Gastrocnemius medialis (tissue), 4 donors: ENCODE data around the gene PTPRJ. TPM values are rescaled to one million over a fixed set of nuclear protein-coding genes. Genes with fewer than 3 reads are reported as not detected.

ENCODE experiments used
- ATAC-seq, 2 donors: fragments of 150-250 bp; one replicate each; pipeline ENCODE4 v1.9.1; 2016
- DNase-seq, 2 donors: peaks; one replicate each; pipeline ENCODE4 v3.0.0-alpha.2; 2019
- H3K27ac ChIP-seq, 4 donors: fragments of 200-600 bp; sonication (generic); 1 replicate in 1 of 4; 2 replicates in 3 of 4; pipeline ENCODE4 v1.5.1; 2016 to 2018; ENCODE audit warnings: mild to moderate bottlenecking in 2 of 4, moderate library complexity in 1 of 4
- H3K27me3 ChIP-seq, 3 donors: fragments of 200-600 bp; sonication (generic) in 2 of 3; 1 replicate in 1 of 3; 2 replicates in 2 of 3; pipeline versions ENCODE4 v1.5.1 to v1.6.0; 2016 to 2019; ENCODE audit warnings: mild to moderate bottlenecking in 1 of 3, moderate library complexity in 1 of 3
- H3K36me3 ChIP-seq, 2 donors: fragments of 200-600 bp; sonication (generic) in 1 of 2; one replicate each; pipeline ENCODE4 v1.5.1; 2017 to 2018
- H3K4me1 ChIP-seq, 2 donors: fragments of 200-600 bp; sonication (generic) in 1 of 2; one replicate each; pipeline ENCODE4 v1.5.1; 2016 to 2017; ENCODE audit warnings: mild to moderate bottlenecking in 2 of 2
- H3K4me3 ChIP-seq, 4 donors: fragments of 200-600 bp; sonication (generic) in 3 of 4; 1 replicate in 1 of 4; 2 replicates in 3 of 4; pipeline ENCODE4 v1.5.1; 2016 to 2019; ENCODE audit warnings: mild to moderate bottlenecking in 2 of 4
- H3K9me3 ChIP-seq, 3 donors: fragments of 200-600 bp; sonication (generic) in 2 of 3; 1 replicate in 1 of 3; 2 replicates in 2 of 3; pipeline ENCODE4 v1.5.1; 2016 to 2019
- CTCF ChIP-seq, 5 experiments: fragments of 450-650 bp in 3 of 5; fragments of 200-600 bp in 2 of 5; sonication (generic) in 2 of 5; IDR thresholded peaks in 4 of 5; conservative IDR thresholded peaks in 1 of 5; 1 replicate in 4 of 5; 2 replicates in 1 of 5; pipeline ENCODE4 v1.5.1; 2016 to 2019; ENCODE audit warnings: antibody characterized with exemption in 5 of 5, mild to moderate bottlenecking in 3 of 5, moderate library complexity in 3 of 5
- POLR2A ChIP-seq, 2 donors: fragments of 450-650 bp; IDR thresholded peaks; one replicate each; pipeline ENCODE4 v1.6.1; 2017; ENCODE audit warnings: antibody characterized with exemption in 2 of 2, mild to moderate bottlenecking in 2 of 2, moderate library complexity in 2 of 2
- in situ Hi-C, 4 donors: fragments of 200-750 bp; cut with MboI; loops; one replicate each; pipeline versions ENCODE4 v1.15.0 to v1.8.0; 2017; ENCODE audit warnings: low sequenced_read_pairs in 4 of 4
- intact Hi-C: fragments of 100-400 bp; cut with DNase I; formaldehyde crosslinking; loops from one replicate; pipeline ENCODE4 v1.15.1; 2023; ENCODE audit warnings: low total_unique reads
- total RNA-seq, 4 donors: library from RNA; depleted of rRNA; stranded (reverse); fragments of >200 nt; gene quantifications; one replicate each; pipeline versions ENCODE4 v1.1.0 to v1.2.3, GENCODE V29; 2016

Gene PTPRJ
- total RNA-seq, 4 donors from 2014 or later: 5.4 to 9.0 (median 5.6) TPM

DNA sequence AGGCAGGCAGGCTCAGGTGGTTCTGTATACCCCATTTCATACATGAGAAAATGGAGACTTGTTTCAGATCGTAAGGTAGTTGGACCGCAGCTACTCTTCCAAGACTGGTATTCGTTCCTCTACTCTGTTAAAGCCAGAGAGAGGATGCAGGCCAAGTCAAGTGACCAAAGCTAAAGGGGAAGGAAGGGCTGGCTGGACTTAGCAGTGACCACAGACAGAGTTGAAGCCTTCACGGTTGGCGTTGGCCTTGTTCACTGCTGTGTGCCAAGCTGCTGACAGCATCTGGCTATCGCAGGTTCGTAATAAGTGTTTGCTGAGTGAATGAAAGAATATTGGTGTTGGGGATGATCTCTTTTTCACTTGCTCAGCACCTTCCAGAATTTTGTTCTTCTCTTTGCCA, 64.2 kb downstream of the PTPRJ start:
- H3K4me1 ChIP-seq: peaks cover 6 to 12% of the 10 kb centered on the region in 2 donors
- in situ Hi-C loops (no loop called here), intact Hi-C loops (no loop called here)
- H3K36me3 ChIP-seq: no peaks in the 10 kb centered on the region
- DNase-seq (peak; percentile 36 to 49), ATAC-seq (peak; percentile 57 to 64)
- no peaks in the 10 kb centered on the region for H3K27me3 ChIP-seq
- H3K27ac ChIP-seq: peak overlapping the region in 2 of 4 donors; percentile 10 to 20
- no peaks in the 10 kb centered on the region for H3K9me3 ChIP-seq
- no peak for TF ChIP-seq POLR2A (IDR thresholded peaks at IDR 0.05)
- no peak for TF ChIP-seq CTCF (IDR thresholded peaks at IDR 0.05 in 4 of 5, conservative IDR thresholded peaks at IDR 0.05 in 1 of 5)
- no peak overlapping the region for H3K4me3 ChIP-seq

DNA sequence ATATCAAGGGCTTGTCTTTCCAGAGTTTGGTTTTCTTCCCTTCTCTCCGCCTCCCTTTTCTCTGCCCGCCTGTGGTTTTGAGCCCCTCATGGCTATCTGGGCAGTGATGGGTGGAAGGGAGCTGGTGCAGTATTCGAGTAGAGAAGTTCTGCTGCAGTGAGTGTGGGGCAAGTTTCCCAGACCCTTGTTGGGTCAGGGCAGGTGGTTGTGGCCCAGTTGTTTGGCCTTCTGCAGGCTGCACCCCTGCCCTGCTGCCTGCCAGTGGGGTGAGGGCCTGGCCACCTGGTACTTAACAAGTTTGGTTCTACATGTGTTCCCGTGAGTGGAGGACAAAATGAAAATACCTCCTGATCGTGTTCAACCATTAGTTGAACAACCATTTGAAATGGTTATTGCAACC, 65.2 kb downstream of the PTPRJ start:
- TF ChIP-seq POLR2A (IDR thresholded peaks at IDR 0.05) (no peak), CTCF (IDR thresholded peaks at IDR 0.05 in 4 of 5, conservative IDR thresholded peaks at IDR 0.05 in 1 of 5) (no peak)
- in situ Hi-C loops: no loop called here
- no peaks in the 10 kb centered on the region for H3K27me3 ChIP-seq
- H3K36me3 ChIP-seq: no peaks in the 10 kb centered on the region
- H3K4me3 ChIP-seq: no peak overlapping the region
- no peaks in the 10 kb centered on the region for H3K9me3 ChIP-seq
- ATAC-seq: no peak
- H3K4me1 ChIP-seq: peaks cover 6 to 12% of the 10 kb centered on the region in 2 donors
- no peak for DNase-seq
- intact Hi-C loops: no loop called here
- no peak overlapping the region for H3K27ac ChIP-seq

- intact Hi-C loops: no loop called here
- Histone ChIP-seq H3K27me3 (no peaks in the 10 kb centered on the region), H3K36me3 (no peaks in the 10 kb centered on the region), H3K27ac (no peak overlapping the region), H3K9me3 (no peaks in the 10 kb centered on the region), H3K4me3 (no peak overlapping the region), H3K4me1 (peaks cover 0 to 8% of the 10 kb centered on the region in 2 donors)
- in situ Hi-C loops: no loop called here
- ATAC-seq: no peak
- no peak for DNase-seq
- no peak for TF ChIP-seq CTCF (IDR thresholded peaks at IDR 0.05 in 4 of 5, conservative IDR thresholded peaks at IDR 0.05 in 1 of 5)
- no peak for TF ChIP-seq POLR2A (IDR thresholded peaks at IDR 0.05)
These were observed 67.3 kb downstream of the PTPRJ start for GRCh38 chr11:48047616-48048015.

DNA sequence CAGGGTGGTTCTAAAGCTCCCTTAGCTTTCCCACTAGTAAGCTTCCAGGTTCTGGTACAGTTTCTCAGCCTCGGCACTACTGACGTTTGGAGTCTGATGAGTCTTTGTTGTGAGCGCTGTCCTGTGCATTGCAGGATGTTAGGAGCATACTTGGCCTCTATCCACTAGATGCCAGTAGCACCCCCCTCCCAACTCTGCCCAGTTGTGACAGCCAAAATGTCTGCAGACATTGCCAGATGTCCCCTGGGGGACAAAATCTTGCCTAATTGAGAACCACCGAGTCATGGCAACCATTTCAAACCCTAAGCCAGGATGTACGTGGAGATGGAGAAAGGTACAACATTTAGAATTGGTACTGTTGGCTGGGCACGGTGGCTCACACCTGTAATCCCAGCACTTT, 68.7 kb downstream of the PTPRJ start:
- DNase-seq (no peak), ATAC-seq (no peak)
- Histone ChIP-seq H3K36me3 (no peaks in the 10 kb centered on the region), H3K27ac (no peak overlapping the region), H3K4me1 (peaks cover 0 to 8% of the 10 kb centered on the region in 2 donors), H3K4me3 (no peak overlapping the region), H3K27me3 (no peaks in the 10 kb centered on the region), H3K9me3 (no peaks in the 10 kb centered on the region)
- TF ChIP-seq POLR2A (IDR thresholded peaks at IDR 0.05) (no peak), CTCF (IDR thresholded peaks at IDR 0.05 in 4 of 5, conservative IDR thresholded peaks at IDR 0.05 in 1 of 5) (no peak)
- in situ Hi-C loops (no loop called here), intact Hi-C loops (no loop called here)

- H3K36me3 ChIP-seq: no peaks in the 10 kb centered on the region
- H3K4me3 ChIP-seq: no peak overlapping the region
- H3K27me3 ChIP-seq: no peaks in the 10 kb centered on the region
- in situ Hi-C loops (loop anchor here in 1 of 4 donors (10.0 kb wide), 1 partner anchor 64 kb away; no protein-coding TSS in a partner anchor), intact Hi-C loops (no loop called here)
- no peaks in the 10 kb centered on the region for H3K9me3 ChIP-seq
- ATAC-seq (no peak), DNase-seq (no peak)
- TF ChIP-seq CTCF (IDR thresholded peaks at IDR 0.05 in 4 of 5, conservative IDR thresholded peaks at IDR 0.05 in 1 of 5): no peak
- TF ChIP-seq POLR2A (IDR thresholded peaks at IDR 0.05): no peak
- H3K4me1 ChIP-seq: no peaks in the 10 kb centered on the region
- H3K27ac ChIP-seq: no peak overlapping the region
These were observed 69.9 kb downstream of the PTPRJ start for GRCh38 chr11:48050304-48050703.
